ENCODE results near the gene PRICKLE4.
"Not testable (repeated sequence)": the region's sequence is repeated elsewhere in the genome, so short reads cannot be mapped to it uniquely, and the experiment has no call there.

PRICKLE4 gene

GRCh38 chr6:41801380-41801779 lies 20.8 kb downstream of the PRICKLE4 start:
- DNase-seq, result no peak

- no peak for DNase-seq
Observed at GRCh38 chr6:41805830-41806774, 25.5 kb downstream of the PRICKLE4 start.

- DNase-seq, result no peak
Observed at GRCh38 chr6:41811095-41811494, 30.5 kb downstream of the PRICKLE4 start.

GRCh38 chr6:41811946-41812345 lies 31.4 kb downstream of the PRICKLE4 start:
- DNase-seq, result not testable (repeated sequence)

- DNase-seq, result no peak
Observed at GRCh38 chr6:41813469-41813868, 32.9 kb downstream of the PRICKLE4 start.

- DNase-seq, result no peak
Observed at GRCh38 chr6:41813956-41814355, 33.4 kb downstream of the PRICKLE4 start.

GRCh38 chr6:41814629-41815028 lies 34.0 kb downstream of the PRICKLE4 start:
- no peak for DNase-seq

- DNase-seq, result no peak
Observed at GRCh38 chr6:41815587-41815986, 35.0 kb downstream of the PRICKLE4 start.

GRCh38 chr6:41818271-41819054 lies 37.9 kb downstream of the PRICKLE4 start:
- no peak for DNase-seq

GRCh38 chr6:41821266-41821665 lies 40.7 kb downstream of the PRICKLE4 start:
- no peak for DNase-seq

GRCh38 chr6:41822021-41822420 lies 41.4 kb downstream of the PRICKLE4 start:
- no peak for DNase-seq

- DNase-seq, result no peak
Observed at GRCh38 chr6:41823178-41823577, 42.6 kb downstream of the PRICKLE4 start.

GRCh38 chr6:41824571-41825569 lies 44.3 kb downstream of the PRICKLE4 start:
- no peak for DNase-seq

GRCh38 chr6:41826343-41827022 lies 45.9 kb downstream of the PRICKLE4 start:
- no peak for DNase-seq

- DNase-seq, result no peak
Observed at GRCh38 chr6:41832263-41832662, 51.7 kb downstream of the PRICKLE4 start.

- DNase-seq, result no peak
Observed at GRCh38 chr6:41836022-41836659, 55.6 kb downstream of the PRICKLE4 start.

- DNase-seq, result no peak
Observed at GRCh38 chr6:41836660-41837052, 56.1 kb downstream of the PRICKLE4 start.

Measured in fibroblast of skin of back (primary cell).